ENCODE measurements around the gene LRP1-AS. TPM values are rescaled to one million over a fixed set of nuclear protein-coding genes. Genes with fewer than 3 reads are reported as not detected.

The LRP1-AS gene
- total RNA-seq, 1 experiment from 2014 or later = not detected

- ChIA-PET POLR2A (ENCODE audit: unreplicated experiment) (no interaction called here), CTCF (no interaction called here)
- H3K27ac ChIP-seq (ENCODE audit: low read length) = no peak overlapping the region
- ATAC-seq (no peak), DNase-seq (no peak)
- H3K9me3 ChIP-seq (ENCODE audit: low read length) = no peaks in the 10 kb centered on the region
- H3K4me2 ChIP-seq (ENCODE audit: low read length) = no peak overlapping the region
- no peak for TF ChIP-seq EZH2phosphoT487 (IDR thresholded peaks at IDR 0.05; ENCODE audit: borderline replicate concordance, low read length)
- no peak for TF ChIP-seq EZH2 (IDR thresholded peaks at IDR 0.05; ENCODE audit: low read length, unreplicated experiment)
- no peak for TF ChIP-seq CTCF (conservative IDR thresholded peaks at IDR 0.05; ENCODE audit: low read depth, low read length)
- no peak overlapping the region for H3K9ac ChIP-seq (ENCODE audit: low read length)
- BruUV-seq (replicated peaks) = no TSS peak
- intact Hi-C loops (cut with micrococcal nuclease) = no loop called here
- no peaks in the 10 kb centered on the region for H3F3A ChIP-seq (ENCODE audit: low read length, unreplicated experiment)
- no peak overlapping the region for H2AFZ ChIP-seq (ENCODE audit: low read length)
- no peaks in the 10 kb centered on the region for H4K20me1 ChIP-seq (ENCODE audit: low read length)
- no peaks in the 10 kb centered on the region for H3K79me2 ChIP-seq (ENCODE audit: low read length)
- H3K4me3 ChIP-seq (ENCODE audit: low read length) = no peak overlapping the region
- H3K27me3 ChIP-seq (ENCODE audit: low read length) = no peaks in the 10 kb centered on the region
- no peaks in the 10 kb centered on the region for H3K9me2 ChIP-seq (replicated peaks; ENCODE audit: low read length)
- H3K4me1 ChIP-seq (ENCODE audit: insufficient read depth, low read length) = peaks cover 23% of the 10 kb centered on the region
- no peaks in the 10 kb centered on the region; the same call in 1 of the 2 replicates for H3K36me3 ChIP-seq (ENCODE audit: low read depth, low read length)
Observed at GRCh38 chr12:57178213-57178612, 30.8 kb upstream of the LRP1-AS start.

GRCh38 chr12:57177354-57177753 lies 29.9 kb upstream of the LRP1-AS start:
- BruUV-seq (replicated peaks) = no TSS peak
- H3K4me2 ChIP-seq (ENCODE audit: low read length) = no peak overlapping the region
- H3K27me3 ChIP-seq (ENCODE audit: low read length) = no peaks in the 10 kb centered on the region
- H2AFZ ChIP-seq (ENCODE audit: low read length) = no peak overlapping the region
- no peak overlapping the region for H3K27ac ChIP-seq (ENCODE audit: low read length)
- H3K9me2 ChIP-seq (replicated peaks; ENCODE audit: low read length) = no peaks in the 10 kb centered on the region
- no peaks in the 10 kb centered on the region for H3K79me2 ChIP-seq (ENCODE audit: low read length)
- no peaks in the 10 kb centered on the region for H3F3A ChIP-seq (ENCODE audit: low read length, unreplicated experiment)
- H3K4me1 ChIP-seq (ENCODE audit: insufficient read depth, low read length) = peaks cover 18% of the 10 kb centered on the region
- no peaks in the 10 kb centered on the region; the same call in 1 of the 2 replicates for H3K36me3 ChIP-seq (ENCODE audit: low read depth, low read length)
- TF ChIP-seq EZH2phosphoT487 (IDR thresholded peaks at IDR 0.05; ENCODE audit: borderline replicate concordance, low read length) = no peak
- TF ChIP-seq EZH2 (IDR thresholded peaks at IDR 0.05; ENCODE audit: low read length, unreplicated experiment) = no peak
- no peak for TF ChIP-seq CTCF (conservative IDR thresholded peaks at IDR 0.05; ENCODE audit: low read depth, low read length)
- H3K4me3 ChIP-seq (ENCODE audit: low read length) = no peak overlapping the region
- CTCF ChIA-PET = no interaction called here
- intact Hi-C loops (cut with micrococcal nuclease) = no loop called here
- ATAC-seq = no peak
- H3K9ac ChIP-seq (ENCODE audit: low read length) = no peak overlapping the region
- POLR2A ChIA-PET (ENCODE audit: unreplicated experiment) = no interaction called here
- no peak for DNase-seq
- no peaks in the 10 kb centered on the region for H3K9me3 ChIP-seq (ENCODE audit: low read length)
- no peaks in the 10 kb centered on the region for H4K20me1 ChIP-seq (ENCODE audit: low read length)

GRCh38 chr12:57176846-57177245 lies 29.4 kb upstream of the LRP1-AS start:
- no peaks in the 10 kb centered on the region for H3K9me3 ChIP-seq (ENCODE audit: low read length)
- no peaks in the 10 kb centered on the region for H3K79me2 ChIP-seq (ENCODE audit: low read length)
- no peaks in the 10 kb centered on the region for H4K20me1 ChIP-seq (ENCODE audit: low read length)
- H2AFZ ChIP-seq (ENCODE audit: low read length) = no peak overlapping the region
- ATAC-seq (peak; percentile 58), DNase-seq (peak; percentile 36)
- no peak overlapping the region for H3K4me2 ChIP-seq (ENCODE audit: low read length)
- BruUV-seq (replicated peaks) = no TSS peak
- H3K9ac ChIP-seq (ENCODE audit: low read length) = no peak overlapping the region
- H3K9me2 ChIP-seq (replicated peaks; ENCODE audit: low read length) = no peaks in the 10 kb centered on the region
- H3F3A ChIP-seq (ENCODE audit: low read length, unreplicated experiment) = no peaks in the 10 kb centered on the region
- H3K4me1 ChIP-seq (ENCODE audit: insufficient read depth, low read length) = peaks cover 18% of the 10 kb centered on the region
- TF ChIP-seq EZH2 (IDR thresholded peaks at IDR 0.05; ENCODE audit: low read length, unreplicated experiment) (no peak), EZH2phosphoT487 (IDR thresholded peaks at IDR 0.05; ENCODE audit: borderline replicate concordance, low read length) (no peak), CTCF (conservative IDR thresholded peaks at IDR 0.05; ENCODE audit: low read depth, low read length) (no peak)
- no peaks in the 10 kb centered on the region for H3K27me3 ChIP-seq (ENCODE audit: low read length)
- H3K4me3 ChIP-seq (ENCODE audit: low read length) = no peak overlapping the region
- ChIA-PET POLR2A (ENCODE audit: unreplicated experiment) (no interaction called here), CTCF (no interaction called here)
- intact Hi-C loops (cut with micrococcal nuclease) = no loop called here
- no peaks in the 10 kb centered on the region; the same call in 1 of the 2 replicates for H3K36me3 ChIP-seq (ENCODE audit: low read depth, low read length)
- 0 out of 2 replicates have a peak overlapping the region, but pooled peaks have one; percentile 7 for H3K27ac ChIP-seq (ENCODE audit: low read length)
